Stimulated activated CD4-positive, alpha-beta T cell treated with anti-CD3 and anti-CD28 coated beads, Interleukin-1b, Interleukin-23, amount 100 ng/mL, for 1 hour (primary cell): ENCODE results near the gene PLCG2.
"Not testable (repeated sequence)": the region's sequence is repeated elsewhere in the genome, so short reads cannot be mapped to it uniquely, and the experiment has no call there.

Source experiments
- DNase-seq, 2 donors: peaks; one replicate each; pipeline ENCODE4 v3.0.0-alpha.2; 2020; ENCODE audit warnings: low read depth in 2 of 2

Gene PLCG2

DNA sequence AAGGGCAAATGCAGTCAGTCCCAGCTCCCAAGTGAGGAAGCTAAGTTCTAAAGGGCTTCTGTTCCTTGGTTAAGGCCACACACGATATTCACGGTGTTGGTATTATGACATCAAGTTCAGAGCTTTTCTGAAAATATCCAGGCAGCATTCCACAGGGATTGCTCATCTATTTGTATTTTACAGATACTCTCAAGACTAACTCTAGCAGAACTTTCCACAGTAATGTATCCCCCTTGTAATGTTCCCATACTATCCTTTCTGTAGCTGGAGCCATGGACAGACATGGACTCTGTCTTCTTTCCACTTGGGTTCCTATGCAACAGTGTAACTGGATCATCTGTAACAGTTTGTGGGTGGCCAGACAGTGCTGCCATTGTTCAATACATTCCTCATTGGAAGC lies 218.6 kb downstream of the PLCG2 start:
- no peak for DNase-seq

GRCh38 chr16:82002831-82003230 lies 223.7 kb downstream of the PLCG2 start:
- DNase-seq = no peak

- no peak for DNase-seq
Observed at GRCh38 chr16:82004601-82005000, 225.5 kb downstream of the PLCG2 start.

DNA sequence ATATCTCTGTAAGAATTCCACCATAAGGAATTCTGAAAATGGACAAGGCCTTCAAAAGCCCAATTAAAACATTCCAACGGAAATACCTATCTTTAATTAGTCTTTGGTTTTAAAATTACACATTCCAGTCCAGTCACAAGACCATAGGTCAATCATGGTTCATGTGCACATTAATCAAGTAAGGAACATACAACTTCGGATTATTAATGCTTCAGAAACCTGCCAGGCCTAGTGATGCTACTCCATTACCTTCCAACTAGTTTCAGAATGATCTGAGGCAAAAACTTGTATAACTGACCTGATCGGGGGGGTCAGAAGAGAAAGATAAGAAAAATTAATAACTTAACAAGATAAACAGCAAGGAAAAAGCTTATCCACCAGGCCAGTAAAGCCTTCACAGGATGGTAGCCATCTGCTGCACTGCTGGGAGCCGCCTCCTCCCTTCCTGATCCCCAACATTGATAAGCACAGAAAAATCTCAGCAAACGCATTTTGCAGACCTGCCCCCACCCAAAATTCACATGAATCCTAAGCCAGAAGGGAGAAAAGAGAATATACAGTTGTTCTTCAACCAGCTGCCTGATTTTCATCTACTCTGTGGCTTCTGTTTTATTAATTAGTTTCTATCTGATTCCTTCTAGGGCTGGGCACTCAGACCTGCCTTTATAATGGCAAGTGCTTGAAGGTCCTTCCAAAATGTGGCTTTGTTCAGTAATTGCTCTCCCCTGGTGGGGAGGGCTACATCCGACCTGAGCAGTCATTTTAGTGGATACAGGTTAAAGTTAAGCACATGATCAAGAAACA lies 226.1 kb downstream of the PLCG2 start:
- DNase-seq = no peak

- DNase-seq = no peak
Observed at GRCh38 chr16:82006036-82006435, 226.9 kb downstream of the PLCG2 start.

- DNase-seq = no peak
Observed at GRCh38 chr16:82007189-82007588, 228.1 kb downstream of the PLCG2 start.

DNA sequence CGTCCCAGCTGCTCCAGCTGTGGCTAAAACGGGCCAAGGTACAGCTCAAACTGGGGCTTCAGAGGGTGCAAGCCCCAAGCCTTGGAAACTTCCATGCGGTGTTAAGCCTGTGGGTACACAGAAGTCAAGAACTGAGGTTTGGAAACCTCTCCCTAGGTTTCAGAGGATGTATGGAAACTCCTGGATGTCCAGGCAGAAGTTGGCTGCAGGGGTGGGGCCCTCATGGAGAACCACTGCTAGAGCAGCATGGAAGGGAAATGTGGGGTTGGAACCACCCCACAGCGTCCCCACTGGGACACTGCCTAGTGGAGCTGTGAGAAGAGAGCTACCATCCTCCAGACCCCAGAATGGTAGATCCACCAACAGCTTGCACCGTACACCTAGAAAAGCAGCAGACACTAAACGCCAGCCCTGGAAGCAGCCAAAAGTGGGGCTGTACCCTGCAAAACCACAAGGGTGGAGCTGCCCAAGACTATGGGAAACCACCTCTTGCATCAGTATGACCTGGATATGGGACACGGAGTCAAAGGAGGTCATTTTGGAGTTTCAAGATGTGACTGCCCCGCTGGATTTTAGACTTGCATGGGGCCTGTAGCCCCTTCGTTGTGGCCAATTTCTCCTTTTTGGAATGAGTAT lies 230.0 kb downstream of the PLCG2 start:
- DNase-seq = no peak

- not testable (repeated sequence) for DNase-seq
Observed at GRCh38 chr16:82009789-82010188, 230.7 kb downstream of the PLCG2 start.

DNA sequence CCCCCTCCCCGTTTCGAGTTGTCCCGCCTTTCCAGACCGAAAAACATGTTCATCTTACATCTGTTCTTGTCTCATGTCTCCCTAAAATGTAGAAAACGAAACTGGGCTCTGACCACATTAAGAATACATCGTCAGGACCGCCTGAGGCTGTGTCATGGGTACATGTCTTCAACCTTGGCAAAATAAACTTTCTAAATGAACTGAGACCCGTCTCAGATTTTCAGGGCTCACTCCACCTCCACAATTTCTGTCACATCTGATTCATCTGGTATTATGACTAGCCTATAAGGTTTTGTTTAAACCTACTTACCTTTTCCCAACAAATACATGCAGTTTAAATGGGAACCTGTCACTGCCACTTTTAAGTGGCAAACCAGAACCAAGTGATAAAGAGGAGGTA lies 231.6 kb downstream of the PLCG2 start:
- no peak for DNase-seq

DNA sequence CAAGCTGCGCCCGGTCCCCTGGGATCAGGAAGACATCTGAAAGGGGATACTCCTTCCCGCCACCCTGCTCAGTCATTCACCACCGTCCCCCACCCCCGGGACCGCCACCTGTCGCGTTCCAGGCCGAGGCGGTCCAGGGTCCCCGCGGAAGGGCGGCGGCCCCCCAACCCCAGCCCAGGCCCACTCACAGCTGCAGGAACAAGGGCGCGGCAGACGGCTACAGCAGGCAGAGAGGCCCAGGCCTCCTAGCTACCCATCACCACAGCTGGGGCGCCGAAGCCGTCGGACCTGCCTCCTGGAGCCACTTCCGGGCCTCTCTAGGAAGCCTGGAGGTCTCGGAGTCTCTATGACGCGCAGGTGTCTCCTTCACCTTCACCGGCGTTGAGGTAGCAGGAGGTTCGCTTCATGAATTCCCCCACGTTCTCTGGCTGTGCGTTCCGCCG lies 232.1 kb downstream of the PLCG2 start, which contains the start of gene SDR42E1:
Gene SDR42E1 (minus strand): TSS at position 272 of the 443 bp plus-strand sequence. CDS start 10,612 bp downstream, outside the sequence.
- peak; percentile 10 to 27 for DNase-seq
